Cardiac muscle cell (in vitro differentiated cells and primary cell): ENCODE measurements around the gene GPR152. TPM values are rescaled to one million over a fixed set of nuclear protein-coding genes. Genes with fewer than 3 reads are reported as not detected.

ENCODE experiments used
- DNase-seq, 2 donors: peaks; one replicate each; pipeline versions ENCODE4 v3.0.0 to v3.0.0-alpha.2; 2010 to 2017; ENCODE audit warnings: low read depth in 1 of 2, low spot score in 1 of 2
- H3K27ac ChIP-seq: fragments of 200-600 bp; sonication (generic); 2 replicates; pipeline ENCODE4 v1.5.1; 2016
- H3K27me3 ChIP-seq: fragments of 200-600 bp; sonication (generic); 2 replicates; pipeline ENCODE4 v1.6.0; 2016; ENCODE audit warnings: control low read depth
- H3K36me3 ChIP-seq: fragments of 200-600 bp; sonication (generic); 2 replicates; pipeline ENCODE4 v1.5.1; 2016; ENCODE audit warnings: control low read depth
- H3K4me1 ChIP-seq: fragments of 200-600 bp; sonication (generic); 2 replicates; pipeline ENCODE4 v1.8.1; 2017; ENCODE audit warnings: low read depth, mild to moderate bottlenecking, mixed run types
- H3K4me3 ChIP-seq: fragments of 200-600 bp; sonication (generic); 2 replicates; pipeline ENCODE4 v1.5.1; 2016; ENCODE audit warnings: mild to moderate bottlenecking
- H3K9me3 ChIP-seq: fragments of 200-600 bp; sonication (generic); 2 replicates; pipeline ENCODE4 v1.5.1; 2017; ENCODE audit warnings: low read depth, mild to moderate bottlenecking, control low read depth
- CTCF ChIP-seq: IDR thresholded peaks from 2 replicates; pipeline ENCODE4 v1.5.1; 2012; ENCODE audit warnings: low read depth, mild to moderate bottlenecking, low read length
- polyA plus RNA-seq: library from polyadenylated mRNA; unstranded; fragments of >200 nt; fragmentation: Nextera tagmentation; extraction: Ambion mirVana; gene quantifications from 2 replicates; pipeline ENCODE4 v1.2.1, GENCODE V29; 2016
- total RNA-seq: library from RNA; depleted of rRNA; stranded (reverse); fragments of >200 nt; gene quantifications from 2 replicates; pipeline ENCODE4 v1.2.3, GENCODE V29; 2016

GPR152 gene
- total and polyA plus RNA-seq, 2 experiments from 2014 or later: not detected

GRCh38 chr11:67472882-67473281, 20.4 kb upstream of the GPR152 start:
- Histone ChIP-seq H3K27me3 (no peaks in the 10 kb centered on the region), H3K27ac (no peak overlapping the region), H3K36me3 (no peaks in the 10 kb centered on the region), H3K9me3 (no peaks in the 10 kb centered on the region), H3K4me3 (no peak overlapping the region), H3K4me1 (peaks cover 4% of the 10 kb centered on the region)
- no peak for TF ChIP-seq CTCF
- no peak for DNase-seq

- Histone ChIP-seq H3K27me3 (no peaks in the 10 kb centered on the region), H3K27ac (no peak overlapping the region), H3K36me3 (no peaks in the 10 kb centered on the region), H3K4me3 (no peak overlapping the region), H3K4me1 (peaks cover 4% of the 10 kb centered on the region), H3K9me3 (no peaks in the 10 kb centered on the region)
- TF ChIP-seq CTCF: no peak
- no peak for DNase-seq
These were observed 17.9 kb upstream of the GPR152 start for GRCh38 chr11:67470337-67471002.

GRCh38 chr11:67469508-67469811, 16.9 kb upstream of the GPR152 start:
- DNase-seq: no peak
- H3K27me3 ChIP-seq: no peaks in the 10 kb centered on the region
- peaks cover 4% of the 10 kb centered on the region for H3K4me1 ChIP-seq
- H3K4me3 ChIP-seq: peak overlapping the region; percentile 86
- H3K36me3 ChIP-seq: no peaks in the 10 kb centered on the region
- no peak for TF ChIP-seq CTCF
- H3K27ac ChIP-seq: peak overlapping the region; percentile 59
- no peaks in the 10 kb centered on the region for H3K9me3 ChIP-seq

GRCh38 chr11:67468759-67469507, 16.4 kb upstream of the GPR152 start, which contains the start of gene TMEM134:
TSS of gene TMEM134 (minus strand) at chr11:67469251. CDS start at chr11:67469192, 59 bp downstream.
- Histone ChIP-seq H3K27me3 (no peaks in the 10 kb centered on the region), H3K27ac (peak within 1 kb of the TSS; percentile 59)
- DNase-seq: peak; percentile 95 to 96

GRCh38 chr11:67468456-67468758, 15.9 kb upstream of the GPR152 start:
- peaks cover 4% of the 10 kb centered on the region for H3K4me1 ChIP-seq
- H3K27ac ChIP-seq: peak overlapping the region; percentile 41
- no peaks in the 10 kb centered on the region for H3K36me3 ChIP-seq
- DNase-seq: no peak
- TF ChIP-seq CTCF: no peak
- H3K27me3 ChIP-seq: no peaks in the 10 kb centered on the region
- H3K9me3 ChIP-seq: no peaks in the 10 kb centered on the region
- H3K4me3 ChIP-seq: peak overlapping the region; percentile 86

More at GRCh38 chr11:67468759-67469507, 16.4 kb upstream of the GPR152 start, which contains the start of gene TMEM134:
- H3K36me3 ChIP-seq: no peaks in the 10 kb centered on the region
- peaks cover 4% of the 10 kb centered on the region for H3K4me1 ChIP-seq
- no peaks in the 10 kb centered on the region for H3K9me3 ChIP-seq
- H3K4me3 ChIP-seq: peak within 1 kb of the TSS; percentile 86
- peak; percentile 45 for TF ChIP-seq CTCF
